Measurements from ENCODE around the gene SOCS7.

The SOCS7 gene

DNA sequence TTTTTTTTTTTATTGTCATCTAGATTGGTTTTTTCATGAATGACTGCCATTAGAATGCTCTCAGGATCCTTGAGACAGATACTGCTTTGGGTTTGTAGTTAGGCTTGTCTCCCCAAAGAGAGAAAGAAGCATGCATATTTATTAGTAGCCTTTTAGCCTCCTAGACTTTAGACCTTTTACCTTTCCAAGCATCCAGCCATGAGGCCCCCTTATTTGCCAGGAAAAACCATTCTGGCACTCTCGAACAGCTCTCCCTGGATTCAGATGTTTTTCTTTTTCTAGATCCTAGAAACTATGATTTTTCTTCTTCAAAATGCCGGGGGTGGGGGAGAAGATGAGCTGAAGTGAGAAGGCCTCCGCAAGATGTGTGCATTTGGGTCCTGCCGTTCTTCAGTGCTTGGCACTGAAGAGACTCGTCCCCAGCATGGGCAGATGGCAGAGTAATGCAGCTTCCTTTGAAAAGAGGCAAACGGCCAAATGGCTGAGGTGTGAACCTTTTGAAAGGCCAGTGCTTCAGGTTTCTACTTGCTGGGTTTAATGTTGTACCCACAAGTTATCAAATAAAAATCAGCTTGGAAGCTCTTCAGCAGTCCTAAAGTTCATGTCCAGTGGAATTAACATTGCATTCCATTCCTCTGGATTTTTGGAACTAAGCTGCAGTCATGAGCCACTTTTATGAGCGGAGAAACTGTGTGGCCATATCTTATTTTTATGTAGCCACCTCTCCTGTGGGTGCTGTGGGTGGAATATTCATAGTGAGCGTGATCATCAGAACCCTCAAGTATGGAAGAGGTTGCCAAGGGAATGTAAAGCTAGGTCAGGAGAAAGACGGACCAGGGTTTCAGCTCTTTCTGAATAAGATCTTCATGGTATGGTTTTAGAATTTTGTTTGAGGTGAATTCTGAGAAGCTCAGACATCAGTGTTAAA, 7.2 kb downstream of the SOCS7 start:
- DNase-seq (ENCODE audit: low read depth in 1 of 2, low spot score in 1 of 2): no peak

DNA sequence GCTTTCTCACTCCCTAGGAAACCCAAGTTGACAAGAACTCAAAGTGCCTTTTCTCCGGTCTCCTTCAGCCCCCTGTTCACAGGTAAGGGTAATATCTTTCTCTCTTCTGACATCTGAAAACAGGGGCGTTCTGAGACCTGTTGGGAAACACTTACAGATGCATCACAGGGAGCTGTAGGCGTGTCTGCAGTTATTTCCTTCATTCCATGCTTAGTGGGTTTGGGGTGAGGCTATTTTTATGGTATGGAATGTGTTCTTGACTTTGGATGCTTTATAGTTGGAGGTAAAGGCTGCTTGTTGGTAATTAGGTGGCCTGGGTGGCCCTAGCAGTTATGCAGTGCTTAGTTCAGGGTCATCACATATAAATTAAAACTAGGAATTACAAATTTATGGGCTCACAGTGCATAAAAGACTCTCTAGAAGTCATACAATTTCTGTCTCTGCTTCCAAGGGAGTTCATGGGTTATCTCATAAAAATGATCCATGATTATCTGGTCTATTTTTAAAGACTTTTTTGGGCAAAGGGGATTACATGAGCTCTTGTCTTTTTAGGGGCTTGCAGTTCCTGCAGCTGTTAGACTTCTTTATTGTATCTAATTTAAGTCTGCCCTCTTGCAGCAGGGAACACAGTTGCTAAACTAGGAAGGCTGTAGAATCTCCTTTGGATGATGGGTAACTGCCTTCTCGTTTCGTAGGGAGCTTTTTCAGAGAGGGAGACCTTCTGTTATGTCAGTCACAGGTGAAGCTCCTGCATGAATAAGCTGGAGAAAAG, 10.2 kb downstream of the SOCS7 start:
- no peak for DNase-seq (ENCODE audit: low read depth in 1 of 2, low spot score in 1 of 2)

DNA sequence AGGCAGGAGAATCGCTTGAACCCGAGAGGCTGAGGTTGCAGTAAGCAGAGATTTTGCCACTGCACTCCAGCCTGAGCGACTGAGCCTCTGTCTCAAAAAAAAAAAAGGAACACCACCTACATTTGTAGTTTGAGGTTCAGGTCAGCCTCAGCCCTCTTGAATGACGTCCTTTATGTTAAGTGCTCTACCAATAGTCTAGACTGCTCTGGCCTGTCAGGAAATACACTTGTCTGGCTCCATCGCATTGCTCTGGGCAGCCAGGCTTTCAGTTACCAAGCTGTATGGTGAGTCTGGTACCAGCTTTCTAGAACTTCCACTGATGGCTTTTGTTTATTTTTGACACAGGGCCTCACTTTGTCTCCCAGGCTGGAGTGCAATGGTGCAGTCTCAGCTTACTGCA, 11.4 kb downstream of the SOCS7 start:
- DNase-seq (ENCODE audit: low read depth in 1 of 2, low spot score in 1 of 2): no peak

DNA sequence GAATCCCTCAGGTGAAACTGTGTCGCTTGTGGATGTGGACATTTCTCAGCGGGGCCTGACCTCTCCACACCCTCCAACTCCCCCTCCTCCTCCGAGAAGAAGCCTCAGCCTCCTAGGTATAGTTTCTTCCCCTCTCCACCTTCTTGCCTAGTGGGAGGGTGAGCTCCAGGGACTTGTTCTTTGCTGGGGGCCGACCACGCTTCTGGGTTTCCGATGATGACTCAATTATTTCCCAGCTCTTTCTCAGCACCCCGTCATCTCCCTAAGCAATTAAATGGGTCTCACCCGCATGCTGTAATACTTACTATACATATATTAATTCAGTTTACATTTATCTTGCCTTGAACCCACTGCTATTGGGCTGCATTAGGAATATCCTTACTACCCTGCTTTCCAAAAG, 13.1 kb downstream of the SOCS7 start:
- no peak for DNase-seq (ENCODE audit: low read depth in 1 of 2, low spot score in 1 of 2)

DNA sequence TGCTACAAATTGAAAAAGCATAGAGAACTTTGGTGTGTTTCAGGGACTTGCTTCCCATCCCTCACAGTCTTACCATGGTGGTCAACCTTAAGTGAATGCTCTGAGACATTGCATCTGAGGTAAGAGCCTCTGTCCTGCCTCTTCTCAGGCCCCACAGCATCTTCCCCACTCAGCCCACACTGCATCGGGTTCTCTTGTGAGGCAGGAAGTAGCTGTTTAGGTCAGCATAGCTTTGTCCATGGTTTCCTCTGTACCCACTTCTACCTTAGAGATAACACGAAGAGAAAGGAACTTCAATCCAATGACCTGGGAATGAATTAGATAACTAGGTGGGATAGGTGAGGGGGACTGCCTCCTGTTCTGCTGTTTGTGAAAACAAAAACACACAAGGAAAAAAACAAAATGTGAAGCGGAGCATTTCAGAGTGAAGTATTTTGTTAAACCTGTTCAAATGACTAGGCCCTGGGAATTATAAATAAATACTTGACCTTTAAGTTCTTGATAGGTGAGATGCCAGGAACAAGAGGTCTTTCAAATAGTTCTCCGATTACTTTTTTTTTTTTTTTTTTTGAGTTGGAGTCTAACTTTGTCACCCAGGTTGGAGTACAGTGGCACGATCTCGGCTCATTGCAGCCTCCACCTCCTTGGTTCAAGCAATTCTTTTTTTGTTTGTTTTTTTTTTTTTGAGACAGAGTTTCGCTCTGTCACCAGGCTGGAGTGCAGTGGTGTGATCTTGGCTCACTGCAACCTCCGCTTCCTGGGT, 17.7 kb downstream of the SOCS7 start:
- DNase-seq (ENCODE audit: low read depth in 1 of 2, low spot score in 1 of 2): no peak

DNA sequence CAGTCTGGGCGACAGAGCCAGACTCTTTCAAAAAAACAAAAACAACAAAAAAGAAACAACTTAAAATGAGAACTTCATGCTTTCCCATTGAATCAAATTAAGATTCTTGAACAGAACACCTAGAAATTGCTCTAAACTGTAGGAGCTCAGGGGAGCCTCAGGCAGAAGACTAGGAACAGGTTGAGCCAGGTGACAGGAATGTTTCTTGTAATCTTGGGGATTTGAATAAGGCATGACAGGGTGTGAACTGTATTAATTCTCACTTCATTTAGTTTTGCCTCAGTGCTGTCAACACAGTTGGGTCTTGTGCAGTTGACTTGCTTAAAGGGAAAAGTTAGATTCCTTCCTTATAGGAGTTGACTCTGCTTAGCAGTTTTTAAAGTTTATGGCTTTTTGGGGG, 27.8 kb downstream of the SOCS7 start:
- no peak for DNase-seq (ENCODE audit: low read depth in 1 of 2, low spot score in 1 of 2)

DNA sequence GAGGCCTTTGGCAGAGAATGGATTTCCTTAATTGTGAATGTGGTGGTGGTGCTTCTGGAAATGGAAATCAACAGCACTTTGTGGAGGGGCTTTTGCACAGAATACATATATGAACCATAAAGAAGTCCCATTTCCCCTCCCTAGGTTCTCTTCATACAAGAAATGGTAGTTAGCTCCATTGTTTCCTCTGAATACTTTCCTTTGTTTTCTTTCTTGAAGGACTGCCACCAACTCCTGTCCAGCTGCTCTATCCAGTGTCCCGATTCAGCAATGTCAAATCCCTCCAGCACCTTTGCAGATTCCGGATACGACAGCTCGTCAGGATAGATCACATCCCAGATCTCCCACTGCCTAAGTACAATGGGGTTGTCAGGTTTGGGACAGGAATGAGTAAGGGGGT, 43.4 kb downstream of the SOCS7 start:
- DNase-seq (ENCODE audit: low read depth in 1 of 2, low spot score in 1 of 2): no peak

DNA sequence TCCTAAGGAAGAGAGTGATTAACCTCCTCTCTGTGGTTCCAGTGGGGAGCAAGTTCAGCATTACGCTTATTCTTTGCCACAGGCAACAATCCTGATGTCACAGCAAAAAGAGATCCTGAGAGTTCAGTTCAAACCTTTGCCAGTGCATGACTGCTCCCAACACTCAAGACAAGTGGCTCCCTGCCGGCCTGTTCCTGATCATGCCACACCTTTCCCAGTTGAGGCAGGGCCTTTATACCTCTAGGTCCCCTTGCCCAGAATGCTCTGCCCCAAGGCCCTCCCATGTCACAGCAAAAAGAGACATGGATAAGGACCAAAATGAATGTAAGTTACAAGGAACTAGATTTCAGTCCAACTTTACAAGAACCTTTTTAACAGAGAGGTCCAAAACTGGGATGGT, 45.6 kb downstream of the SOCS7 start:
- DNase-seq (ENCODE audit: low read depth in 1 of 2, low spot score in 1 of 2): no peak

DNA sequence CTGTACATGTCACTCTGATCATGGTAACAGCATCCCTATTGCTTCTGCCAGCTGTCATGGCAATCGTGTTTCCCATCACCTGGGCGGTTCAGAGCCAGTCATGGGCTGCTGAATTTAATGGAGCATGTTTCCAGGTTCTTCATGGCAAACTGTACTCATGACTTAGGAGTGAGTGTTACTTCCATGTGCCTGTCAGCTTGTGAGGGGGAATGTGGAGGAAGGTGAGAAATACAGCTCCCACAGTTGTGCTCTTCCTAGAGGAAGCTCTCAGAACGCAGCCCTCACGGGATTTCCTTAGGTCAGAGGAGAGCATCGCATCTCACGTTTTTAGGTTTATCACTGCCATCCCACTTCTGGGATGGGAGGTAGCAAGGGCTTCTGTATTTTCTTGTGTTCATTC, 48.6 kb downstream of the SOCS7 start:
- no peak for DNase-seq (ENCODE audit: low read depth in 1 of 2, low spot score in 1 of 2)

DNA sequence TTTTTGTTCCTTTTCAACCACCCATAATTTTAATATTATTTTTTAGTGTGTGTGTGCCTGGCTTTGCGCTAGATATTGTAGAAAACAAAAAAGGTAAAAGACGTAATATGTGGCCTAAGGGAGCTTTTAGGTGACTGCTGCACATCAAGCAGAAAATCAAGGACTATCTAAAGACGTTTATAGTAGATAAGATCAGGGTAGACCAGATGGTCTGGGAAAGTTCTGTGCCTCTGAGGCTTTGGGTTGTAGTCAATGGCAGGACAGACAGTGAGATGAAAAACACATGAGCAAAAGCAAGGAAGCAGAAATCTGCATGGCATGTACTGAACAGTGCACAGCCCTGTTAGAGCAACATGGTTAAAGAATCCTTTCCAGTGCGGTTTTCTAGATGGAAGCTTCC, 49.8 kb downstream of the SOCS7 start:
- no peak for DNase-seq (ENCODE audit: low read depth in 1 of 2, low spot score in 1 of 2)

DNA sequence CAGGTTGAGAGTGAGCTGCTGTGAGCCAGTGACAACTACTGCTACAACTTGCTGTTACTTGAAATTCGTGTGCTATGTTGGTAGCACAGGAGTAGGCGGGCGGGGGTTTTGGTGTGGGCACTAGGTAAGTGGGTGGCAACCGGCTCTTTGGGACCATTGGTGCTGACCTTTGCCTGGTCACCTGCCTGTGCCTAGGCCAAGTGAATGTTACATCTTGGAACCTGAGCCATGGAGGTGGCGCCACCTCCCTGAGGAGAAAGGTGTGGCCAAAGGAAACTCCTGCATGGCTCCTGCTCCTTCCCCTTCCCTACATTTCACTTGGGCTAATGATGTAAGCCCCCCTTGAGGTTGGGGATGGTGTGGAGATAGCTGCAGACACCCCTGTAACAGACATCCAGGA, 51.3 kb downstream of the SOCS7 start:
- DNase-seq (ENCODE audit: low read depth in 1 of 2, low spot score in 1 of 2): no peak

DNA sequence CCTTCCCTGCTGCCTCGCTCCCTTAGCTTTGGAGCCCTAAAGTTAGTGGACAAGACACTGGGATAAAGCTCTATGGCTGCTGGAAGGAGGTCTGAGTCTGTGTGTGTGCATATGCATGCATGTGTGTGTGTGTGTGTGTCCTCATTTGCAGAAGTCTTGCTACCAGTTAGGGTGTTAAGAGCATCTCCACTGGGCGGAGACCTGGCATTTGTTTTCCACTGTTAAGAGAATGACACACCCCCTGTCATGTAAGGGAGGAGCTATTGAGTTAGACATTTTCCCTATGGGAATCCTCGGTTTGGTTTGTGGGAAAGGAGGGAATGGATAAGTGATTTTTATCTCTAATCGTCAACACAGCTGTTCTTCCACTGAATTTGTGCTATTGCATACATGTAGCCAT, 51.8 kb downstream of the SOCS7 start:
- DNase-seq (ENCODE audit: low read depth in 1 of 2, low spot score in 1 of 2): no peak

DNA sequence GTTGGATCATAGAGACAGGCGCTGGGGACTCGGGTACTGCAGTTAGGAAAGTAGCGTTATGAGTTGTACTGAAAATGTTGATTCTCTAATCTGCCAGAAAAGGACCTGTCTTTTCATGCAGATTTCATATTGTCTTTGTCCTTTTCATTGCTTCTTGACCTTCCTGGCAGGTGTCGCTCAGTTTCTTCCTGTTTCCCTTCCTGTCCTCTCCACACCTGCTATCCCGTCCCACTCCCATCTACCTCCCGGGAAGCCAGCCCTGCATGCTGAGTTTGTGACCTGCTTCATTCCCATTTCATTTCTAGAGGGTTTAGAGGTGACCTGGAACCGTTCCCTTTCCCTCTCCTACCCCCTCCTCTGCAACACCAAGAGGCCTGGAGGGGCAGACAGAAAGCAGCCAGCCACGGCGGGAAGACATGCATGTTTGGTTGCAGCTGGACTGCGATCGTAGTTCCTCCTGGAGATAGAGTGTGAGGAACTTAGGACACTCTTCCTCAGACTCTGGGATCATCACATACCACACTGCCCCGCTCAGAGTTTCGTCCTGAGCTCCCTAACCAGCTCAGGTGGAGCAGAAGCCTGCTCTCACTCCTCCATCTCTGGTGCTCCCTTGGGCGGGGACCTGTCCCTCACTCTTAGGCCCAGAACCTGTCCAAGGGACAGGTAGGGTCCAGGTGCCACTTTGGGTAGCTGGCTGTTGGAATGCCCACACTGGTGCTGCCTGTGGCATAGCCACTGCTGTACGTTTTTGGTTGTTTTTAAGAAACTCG, 52.7 kb downstream of the SOCS7 start:
- DNase-seq (ENCODE audit: low read depth in 1 of 2, low spot score in 1 of 2): no peak

DNA sequence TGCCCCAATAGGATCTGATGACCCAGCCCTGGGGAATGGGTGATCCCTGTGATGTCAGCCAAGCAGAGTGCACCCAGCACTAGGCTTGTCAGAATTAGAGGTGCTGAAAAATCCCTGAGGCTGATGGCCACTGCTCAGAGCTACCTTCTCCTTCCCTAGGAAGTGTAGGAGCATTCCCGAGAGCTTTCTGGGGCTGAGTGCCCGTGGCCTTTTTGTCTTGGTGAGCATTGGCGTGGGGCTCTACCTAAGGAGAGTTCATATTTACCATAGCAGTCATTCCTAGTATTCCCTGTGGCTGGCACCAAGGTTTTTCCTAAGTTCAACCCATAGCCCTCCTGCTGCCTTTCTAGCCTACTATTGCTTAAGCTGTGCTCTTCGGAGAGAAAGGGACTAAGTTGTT, 54.0 kb downstream of the SOCS7 start:
- no peak for DNase-seq (ENCODE audit: low read depth in 1 of 2, low spot score in 1 of 2)

DNA sequence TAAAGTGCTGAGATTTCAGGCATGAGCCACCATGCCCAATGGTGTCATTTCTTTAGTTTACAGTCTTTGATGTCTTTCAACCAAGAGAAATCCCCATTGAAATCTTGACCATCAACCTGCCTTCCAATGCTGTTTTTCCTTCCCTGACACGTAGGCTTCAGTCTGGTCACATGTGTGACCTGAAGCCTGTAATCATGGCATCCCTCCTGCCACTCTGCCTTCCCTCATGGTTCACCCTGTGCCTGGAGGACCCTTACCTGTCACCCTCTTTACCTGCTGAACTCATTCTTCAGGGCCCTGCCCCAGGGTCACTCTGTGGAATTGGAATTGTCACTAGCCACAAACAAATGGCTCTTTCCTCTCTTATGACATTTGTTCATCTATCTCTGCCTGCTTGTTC, 58.6 kb downstream of the SOCS7 start:
- DNase-seq (ENCODE audit: low read depth in 1 of 2, low spot score in 1 of 2): no peak

DNA sequence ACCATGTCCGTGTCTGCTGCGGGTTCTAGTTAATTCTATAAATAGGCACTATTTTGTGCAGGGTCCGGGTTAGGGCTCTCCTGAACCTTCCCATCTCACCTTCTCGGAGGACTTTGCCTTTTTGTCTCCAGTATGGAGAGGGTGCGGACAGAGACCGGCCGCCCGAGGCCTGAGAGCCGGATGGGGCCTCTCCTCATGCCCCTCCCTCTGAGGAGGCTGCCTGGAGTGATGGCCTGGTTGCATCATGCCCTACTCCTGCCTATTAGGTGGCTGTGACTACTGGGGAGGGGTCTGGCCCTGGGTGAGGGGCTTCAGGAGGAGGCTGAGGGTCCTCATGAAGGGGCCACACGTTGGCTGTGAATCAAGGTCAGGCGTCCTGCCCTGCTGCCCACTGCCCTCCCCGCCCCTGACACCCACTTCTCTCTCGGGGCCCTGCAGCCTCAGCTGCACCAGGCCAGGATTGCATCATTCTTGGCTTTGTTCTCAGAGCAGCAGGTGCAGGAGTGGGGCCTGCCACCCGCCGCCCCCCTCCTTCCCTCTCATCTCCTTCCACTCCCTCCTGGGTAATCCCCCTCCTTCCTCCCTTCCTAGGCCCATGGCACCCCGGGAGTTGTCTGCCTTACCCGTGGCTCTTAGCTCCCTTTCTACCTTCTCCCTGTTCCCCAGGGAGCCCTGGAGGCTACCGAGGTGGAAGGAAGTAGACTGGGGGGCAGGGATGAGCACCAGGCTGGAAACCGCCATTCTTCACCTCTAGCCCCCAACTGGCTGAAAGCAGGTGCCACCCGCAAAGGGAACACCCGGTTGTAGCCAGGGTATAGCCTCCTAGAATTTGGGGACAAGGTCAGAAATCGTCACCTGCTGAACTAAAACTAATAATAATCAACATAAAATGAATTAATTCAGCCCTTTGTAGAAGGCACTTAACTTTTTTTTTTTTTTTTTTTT, 63.9 kb downstream of the SOCS7 start:
- no peak for DNase-seq (ENCODE audit: low read depth in 1 of 2, low spot score in 1 of 2)

DNA sequence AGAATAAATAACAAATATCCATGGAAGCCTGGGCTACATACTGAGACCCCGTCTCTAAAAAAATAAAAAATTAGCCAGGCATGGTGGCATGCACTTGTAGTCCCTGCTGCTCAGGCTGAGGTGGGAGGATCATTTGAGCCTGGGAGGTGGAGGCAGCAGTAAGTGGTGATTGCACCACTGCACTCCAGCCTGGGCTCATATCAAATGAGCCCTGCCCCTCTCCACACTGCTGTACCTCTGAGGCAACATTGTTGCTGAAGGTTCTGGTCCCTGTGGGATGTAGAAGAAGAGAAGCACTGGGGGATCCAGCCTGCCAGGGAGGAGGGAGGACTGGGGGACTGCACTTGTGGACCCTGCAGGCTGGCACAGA, 65.2 kb downstream of the SOCS7 start:
- DNase-seq (ENCODE audit: low read depth in 1 of 2, low spot score in 1 of 2): no peak

DNA sequence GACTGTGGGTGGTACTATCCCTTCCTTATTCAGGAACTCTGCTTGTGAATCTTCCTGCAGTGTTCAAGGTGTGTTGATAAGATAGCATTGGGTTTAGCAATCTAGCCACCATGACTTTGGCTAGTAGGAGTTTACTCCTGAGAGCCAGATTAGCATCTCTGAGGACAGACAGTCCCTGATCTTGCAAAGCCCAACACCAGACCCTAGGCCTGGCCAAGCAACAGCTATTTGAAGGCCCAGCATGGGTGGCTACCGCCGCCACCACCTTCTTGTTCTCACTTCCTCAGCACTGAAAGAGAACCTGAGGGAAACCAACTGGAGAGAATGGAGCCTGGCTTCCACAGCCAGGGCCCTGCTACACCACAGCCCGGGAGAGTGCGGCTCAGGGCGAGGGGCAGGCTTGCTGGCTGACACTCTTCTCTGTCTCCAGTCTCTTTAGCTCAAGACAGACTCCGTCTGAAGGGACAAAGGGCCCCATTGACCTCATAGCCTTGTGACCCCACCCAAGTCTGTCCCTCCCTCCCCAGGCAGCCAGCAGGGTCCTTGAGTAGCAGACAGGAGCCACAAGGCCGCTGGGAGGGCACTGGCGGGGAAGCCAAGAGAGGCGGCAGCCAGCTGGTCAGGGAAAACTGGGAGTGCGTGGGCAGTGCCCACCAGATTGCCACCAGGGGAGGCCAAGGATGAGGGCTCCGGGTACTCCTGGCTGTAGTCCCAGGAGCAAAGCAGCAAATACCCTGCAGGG, 65.7 kb downstream of the SOCS7 start:
- DNase-seq (ENCODE audit: low read depth in 1 of 2, low spot score in 1 of 2): no peak

DNA sequence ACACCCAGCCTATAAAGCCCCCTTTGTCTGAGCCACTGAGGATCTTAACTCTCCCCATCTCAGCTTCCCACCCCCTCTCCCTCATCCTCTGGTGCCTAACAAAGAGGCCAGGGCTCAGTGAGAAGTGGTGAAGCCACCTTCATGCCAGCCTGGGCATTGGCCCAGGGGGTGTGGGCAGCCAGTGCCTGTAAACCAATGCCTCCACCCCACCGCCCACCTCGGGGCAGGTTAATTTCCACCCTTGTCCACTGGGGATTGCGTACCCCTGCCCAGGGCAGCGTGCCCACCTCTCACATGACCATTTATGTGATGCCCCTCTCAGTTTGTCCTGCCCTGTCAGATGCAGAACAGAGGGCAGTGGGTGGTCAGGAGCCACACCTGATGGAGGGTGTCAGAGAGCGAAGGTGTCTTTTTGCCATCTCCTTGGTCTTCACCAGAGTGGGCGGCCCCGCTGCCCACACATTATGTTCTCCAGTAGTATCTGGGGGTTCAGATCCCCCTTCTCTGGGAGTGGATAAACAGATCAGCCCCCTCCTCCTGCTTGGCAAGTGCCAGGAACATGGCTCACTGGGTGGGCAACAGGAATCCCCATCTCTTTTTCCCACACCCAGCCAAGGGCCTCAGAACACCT, 66.5 kb downstream of the SOCS7 start:
- DNase-seq (ENCODE audit: low read depth in 1 of 2, low spot score in 1 of 2): no peak
